Activated CD8-positive, alpha-beta memory T cell treated with anti-CD3 and anti-CD28 coated beads, Interleukin-2, amount 10 ng/mL, durations not matched to agents 7 days and 5 days (primary cell): ENCODE measurements around the gene RPS27. TPM values are rescaled to one million over a fixed set of nuclear protein-coding genes. Genes with fewer than 3 reads are reported as not detected.

ENCODE experiments used
- ATAC-seq: fragments of 150-1000 bp; cut with Tn5 transposase; one replicate; pipeline ENCODE4 v1.10.0; 2021; ENCODE audit warnings: moderate library complexity
- CTCF ChIA-PET: fragments of 350-600 bp; sonication (Branson Sonifier 250); formaldehyde crosslinking; loops from one replicate; lab custom pipeline; 2021; ENCODE audit warnings: antibody characterized with exemption; lab: Charles Lee
- DNase-seq: peaks from one replicate; pipeline ENCODE4 v3.0.0-alpha.2; 2020
- H3K27ac Mint-ChIP-seq: one replicate; pipeline ENCODE4 v1.8.0; 2021; ENCODE audit warnings: mild to moderate bottlenecking, mixed read lengths
- H3K27me3 Mint-ChIP-seq: one replicate; pipeline ENCODE4 v1.8.0; 2021; ENCODE audit warnings: mixed read lengths
- H3K36me3 Mint-ChIP-seq: one replicate; pipeline ENCODE4 v1.8.0; 2021; ENCODE audit warnings: mild to moderate bottlenecking, mixed read lengths
- H3K4me1 Mint-ChIP-seq: one replicate; pipeline ENCODE4 v1.8.0; 2021; ENCODE audit warnings: mixed read lengths
- H3K4me3 Mint-ChIP-seq: one replicate; pipeline ENCODE4 v1.8.0; 2021; ENCODE audit warnings: mild to moderate bottlenecking, moderate library complexity, mixed read lengths
- H3K9me3 Mint-ChIP-seq: one replicate; pipeline ENCODE4 v1.8.0; 2022; ENCODE audit warnings: low read depth, mixed read lengths
- total RNA-seq, 2 experiments: library from RNA; stranded (reverse); gene quantifications; one replicate each; pipeline ENCODE4 v1.2.3, GENCODE V29; 2021

Gene RPS27
- total RNA-seq, 2 experiments from 2014 or later, result 1,223 to 1,678 TPM

GRCh38 chr1:153953859-153954365, 36.6 kb upstream of the RPS27 start:
- no peaks in the 10 kb centered on the region for H3K27me3 Mint-ChIP-seq
- H3K27ac Mint-ChIP-seq, result peak overlapping the region; percentile 54
- peaks cover 36% of the 10 kb centered on the region for H3K36me3 Mint-ChIP-seq
- ATAC-seq (no peak), DNase-seq (no peak)
- no peaks in the 10 kb centered on the region for H3K9me3 Mint-ChIP-seq
- no peak overlapping the region for H3K4me3 Mint-ChIP-seq
- H3K4me1 Mint-ChIP-seq, result peaks cover 32% of the 10 kb centered on the region
- CTCF ChIA-PET, result interaction anchor here (0.9 to 1.0 kb wide), 3 partner anchors 9 to 32 kb away, joined by 3 to 4 read pairs (median 3); partner anchors contain the start of genes CREB3L4 and RAB13

- CTCF ChIA-PET, result interaction anchor here (1.0 kb wide), 1 partner anchor 10 kb away, joined by 3 read pairs; no protein-coding TSS in a partner anchor
- Mint-ChIP-seq H3K36me3 (peaks cover 37% of the 10 kb centered on the region), H3K4me1 (peaks cover 37% of the 10 kb centered on the region), H3K27me3 (no peaks in the 10 kb centered on the region), H3K9me3 (no peaks in the 10 kb centered on the region), H3K4me3 (no peak overlapping the region), H3K27ac (no peak overlapping the region)
- DNase-seq (no peak), ATAC-seq (no peak)
Measured at GRCh38 chr1:153954826-153955225, 35.7 kb upstream of the RPS27 start.

GRCh38 chr1:153956997-153957715, 33.4 kb upstream of the RPS27 start:
- DNase-seq (no peak), ATAC-seq (no peak)
- Mint-ChIP-seq H3K27ac (peak overlapping the region; percentile 98), H3K4me1 (peaks cover 51% of the 10 kb centered on the region), H3K27me3 (no peaks in the 10 kb centered on the region), H3K36me3 (peaks cover 31% of the 10 kb centered on the region), H3K4me3 (peak overlapping the region; percentile 97), H3K9me3 (no peaks in the 10 kb centered on the region)
- CTCF ChIA-PET, result interaction anchor here (0.8 to 5.0 kb wide), 8 partner anchors 8 to 36 kb away, joined by 3 to 46 read pairs (median 8); partner anchors contain the start of genes CREB3L4, DENND4B, JTB and RAB13

- Mint-ChIP-seq H3K4me1 (peaks cover 56% of the 10 kb centered on the region), H3K27ac (peak overlapping the region; percentile 98), H3K4me3 (peak overlapping the region; percentile 97), H3K9me3 (no peaks in the 10 kb centered on the region), H3K36me3 (peaks cover 26% of the 10 kb centered on the region), H3K27me3 (no peaks in the 10 kb centered on the region)
- peak; percentile 18 for ATAC-seq
- DNase-seq, result peak; percentile 72
- CTCF ChIA-PET, result interaction anchor here (1.5 to 5.0 kb wide), 5 partner anchors 9 to 161 kb away, joined by 4 to 46 read pairs (median 11); partner anchors contain the start of genes CREB3L4, DENND4B and JTB
Measured at GRCh38 chr1:153957744-153958110, 32.8 kb upstream of the RPS27 start.

GRCh38 chr1:153958111-153958960, 32.2 kb upstream of the RPS27 start, which contains the start of gene CRTC2:
Gene CRTC2, minus strand, starts transcription at chr1:153958612. Its CDS starts 115 bp downstream, at chr1:153958497.
- Mint-ChIP-seq H3K27ac (peak within 1 kb of the TSS; percentile 98), H3K36me3 (peaks cover 26% of the 10 kb centered on the region), H3K27me3 (no peaks in the 10 kb centered on the region), H3K4me3 (peak within 1 kb of the TSS; percentile 97), H3K4me1 (peaks cover 57% of the 10 kb centered on the region), H3K9me3 (no peaks in the 10 kb centered on the region)
- CTCF ChIA-PET, result interaction anchor here (0.7 to 5.0 kb wide), 10 partner anchors 9 to 175 kb away, joined by 3 to 46 read pairs (median 5); partner anchors contain the start of genes CREB3L4, DENND4B, JTB and RAB13
- DNase-seq, result peak; percentile 100
- peak; percentile 87 for ATAC-seq

GRCh38 chr1:153958961-153959260, 31.7 kb upstream of the RPS27 start:
- no peaks in the 10 kb centered on the region for H3K9me3 Mint-ChIP-seq
- peaks cover 26% of the 10 kb centered on the region for H3K36me3 Mint-ChIP-seq
- H3K27ac Mint-ChIP-seq, result peak overlapping the region; percentile 98
- CTCF ChIA-PET, result interaction anchor here (0.7 to 5.0 kb wide), 8 partner anchors 9 to 175 kb away, joined by 3 to 46 read pairs (median 4); partner anchors contain the start of genes CREB3L4, DENND4B, JTB and RAB13
- ATAC-seq (no peak), DNase-seq (no peak)
- H3K27me3 Mint-ChIP-seq, result no peaks in the 10 kb centered on the region
- peaks cover 60% of the 10 kb centered on the region for H3K4me1 Mint-ChIP-seq
- peak overlapping the region; percentile 97 for H3K4me3 Mint-ChIP-seq

- Mint-ChIP-seq H3K4me1 (peaks cover 58% of the 10 kb centered on the region), H3K27me3 (no peaks in the 10 kb centered on the region), H3K9me3 (no peaks in the 10 kb centered on the region), H3K27ac (peak overlapping the region; percentile 56), H3K36me3 (peaks cover 20% of the 10 kb centered on the region), H3K4me3 (no peak overlapping the region)
- ATAC-seq, result no peak
- CTCF ChIA-PET, result interaction anchor here (0.9 to 5.0 kb wide), 5 partner anchors 8 to 27 kb away, joined by 3 to 46 read pairs (median 10); partner anchors contain the start of genes CREB3L4, DENND4B, JTB and RAB13
- DNase-seq, result no peak
Measured at GRCh38 chr1:153959454-153959853, 31.1 kb upstream of the RPS27 start.

- CTCF ChIA-PET, result interaction anchor here (1.4 to 5.0 kb wide), 2 partner anchors 14 to 25 kb away, joined by 3 to 46 read pairs; partner anchors contain the start of gene DENND4B
- no peak overlapping the region for H3K27ac Mint-ChIP-seq
- H3K9me3 Mint-ChIP-seq, result no peaks in the 10 kb centered on the region
- DNase-seq (no peak), ATAC-seq (no peak)
- peaks cover 54% of the 10 kb centered on the region for H3K4me1 Mint-ChIP-seq
- H3K36me3 Mint-ChIP-seq, result peaks cover 17% of the 10 kb centered on the region
- H3K27me3 Mint-ChIP-seq, result no peaks in the 10 kb centered on the region
- no peak overlapping the region for H3K4me3 Mint-ChIP-seq
Measured at GRCh38 chr1:153960206-153960605, 30.4 kb upstream of the RPS27 start.

- Mint-ChIP-seq H3K9me3 (no peaks in the 10 kb centered on the region), H3K4me3 (peak overlapping the region; percentile 19), H3K36me3 (peaks cover 17% of the 10 kb centered on the region), H3K27ac (peak overlapping the region; percentile 16), H3K27me3 (no peaks in the 10 kb centered on the region), H3K4me1 (peaks cover 53% of the 10 kb centered on the region)
- ATAC-seq (no peak), DNase-seq (no peak)
- CTCF ChIA-PET, result interaction anchor here (3.3 kb wide), 1 partner anchor 25 kb away, joined by 21 read pairs; the partner anchor contains the start of gene RAB13
Measured at GRCh38 chr1:153961421-153961820, 29.1 kb upstream of the RPS27 start.

GRCh38 chr1:153962088-153963029, 28.2 kb upstream of the RPS27 start:
- CTCF ChIA-PET, result interaction anchor here (1.1 to 3.3 kb wide), 8 partner anchors 14 to 283 kb away, joined by 3 to 21 read pairs (median 5); partner anchors contain the start of genes DENND4B, JTB and RAB13
- Mint-ChIP-seq H3K27ac (peak overlapping the region; percentile 87), H3K4me3 (peak overlapping the region; percentile 81), H3K9me3 (no peaks in the 10 kb centered on the region), H3K4me1 (peaks cover 48% of the 10 kb centered on the region), H3K27me3 (no peaks in the 10 kb centered on the region), H3K36me3 (peaks cover 18% of the 10 kb centered on the region)
- no peak for DNase-seq
- no peak for ATAC-seq

GRCh38 chr1:153963030-153963849, 27.3 kb upstream of the RPS27 start, which contains the start of gene SLC39A1:
Gene SLC39A1, minus strand, starts transcription at chr1:153963537. Its CDS starts 822 bp downstream, at chr1:153962715.
- H3K27ac Mint-ChIP-seq, result peak within 1 kb of the TSS; percentile 87
- no peaks in the 10 kb centered on the region for H3K27me3 Mint-ChIP-seq
- CTCF ChIA-PET, result interaction anchor here (0.6 to 5.6 kb wide), 11 partner anchors 13 to 284 kb away, joined by 3 to 58 read pairs (median 5); partner anchors contain the start of genes DENND4B, JTB, RAB13 and RPS27
- DNase-seq (peak; percentile 98), ATAC-seq (peak; percentile 69)
- peaks cover 18% of the 10 kb centered on the region for H3K36me3 Mint-ChIP-seq
- peak within 1 kb of the TSS; percentile 81 for H3K4me3 Mint-ChIP-seq
- H3K9me3 Mint-ChIP-seq, result no peaks in the 10 kb centered on the region
- H3K4me1 Mint-ChIP-seq, result peaks cover 55% of the 10 kb centered on the region
